ENCODE measurements around the gene CFAP57. TPM values are rescaled to one million over a fixed set of nuclear protein-coding genes. Genes with fewer than 3 reads are reported as not detected.
A peak's percentile ranks its signal among the peaks of the same experiment; 100 is the strongest.

Gene CFAP57
- total RNA-seq, 1 donor from 2014 or later: not detected

- ATAC-seq: no peak
- DNase-seq (ENCODE audit: low spot score): no peak
Measured at GRCh38 chr1:43252225-43252624, 80.1 kb downstream of the CFAP57 start.

GRCh38 chr1:43253173-43253572 lies 81.0 kb downstream of the CFAP57 start:
- no peak for ATAC-seq
- DNase-seq (ENCODE audit: low spot score): peak; percentile 37

- DNase-seq (ENCODE audit: low spot score) (no peak), ATAC-seq (no peak)
Measured at GRCh38 chr1:43253876-43254275, 81.7 kb downstream of the CFAP57 start.

GRCh38 chr1:43255438-43256210 lies 83.5 kb downstream of the CFAP57 start:
- ATAC-seq: peak; percentile 66

GRCh38 chr1:43256675-43257570 lies 84.8 kb downstream of the CFAP57 start:
- ATAC-seq: peak; percentile 86
- peak; percentile 81 for DNase-seq (ENCODE audit: low spot score)

More at GRCh38 chr1:43255438-43256210, 83.5 kb downstream of the CFAP57 start:
- peak; percentile 64 for DNase-seq (ENCODE audit: low spot score)

- DNase-seq (ENCODE audit: low spot score) (peak; percentile 43), ATAC-seq (peak; percentile 32)
Measured at GRCh38 chr1:43258370-43258769, 86.2 kb downstream of the CFAP57 start.

- ATAC-seq: peak; percentile 85
- peak; percentile 66 for DNase-seq (ENCODE audit: low spot score)
Measured at GRCh38 chr1:43265431-43265830, 93.3 kb downstream of the CFAP57 start.

GRCh38 chr1:43266881-43267280 lies 94.8 kb downstream of the CFAP57 start:
- ATAC-seq (no peak), DNase-seq (ENCODE audit: low spot score) (no peak)

- DNase-seq (ENCODE audit: low spot score) (peak; percentile 47), ATAC-seq (peak; percentile 50)
Measured at GRCh38 chr1:43267291-43267805, 95.2 kb downstream of the CFAP57 start.

- DNase-seq (ENCODE audit: low spot score) (peak; percentile 44), ATAC-seq (peak; percentile 11)
Measured at GRCh38 chr1:43267818-43268425, 95.8 kb downstream of the CFAP57 start.

GRCh38 chr1:43269627-43270375 lies 97.7 kb downstream of the CFAP57 start, which contains the start of gene TMEM125:
TSS of gene TMEM125 (plus strand) at chr1:43269983. CDS start at chr1:43272723, 2,740 bp downstream.
- DNase-seq (ENCODE audit: low spot score) (peak; percentile 45), ATAC-seq (no peak)

GRCh38 chr1:43270421-43271095 lies 98.4 kb downstream of the CFAP57 start:
- peak; percentile 46 for DNase-seq (ENCODE audit: low spot score)
- no peak for ATAC-seq

GRCh38 chr1:43271186-43272118 lies 99.3 kb downstream of the CFAP57 start:
- DNase-seq (ENCODE audit: low spot score) (peak; percentile 26), ATAC-seq (no peak)

- DNase-seq (ENCODE audit: low spot score) (peak; percentile 41), ATAC-seq (no peak)
Measured at GRCh38 chr1:43272161-43272560, 100.0 kb downstream of the CFAP57 start.

GRCh38 chr1:43272576-43273571 lies 100.7 kb downstream of the CFAP57 start:
- ATAC-seq (no peak), DNase-seq (ENCODE audit: low spot score) (peak; percentile 40)

- DNase-seq (ENCODE audit: low spot score): peak; percentile 32
- ATAC-seq: no peak
Measured at GRCh38 chr1:43273708-43274107, 101.6 kb downstream of the CFAP57 start.

- ATAC-seq (no peak), DNase-seq (ENCODE audit: low spot score) (peak; percentile 40)
Measured at GRCh38 chr1:43274125-43274803, 102.1 kb downstream of the CFAP57 start.
